HepG2 (cell line): ENCODE measurements around the gene PRDM11. TPM values are rescaled to one million over a fixed set of nuclear protein-coding genes. Genes with fewer than 3 reads are reported as not detected.

Experiments
- BHLHE40 ChIP-seq: IDR thresholded peaks from 2 replicates; pipeline ENCODE4 v1.6.1; 2011; ENCODE audit warnings: low read length, improper control_type of control experiment
- CAMTA2 ChIP-seq: sonication (generic); formaldehyde crosslinking; IDR thresholded peaks from 2 replicates; pipeline ENCODE4 v1.4.0; 2020; ENCODE audit warnings: mild to moderate bottlenecking, missing genetic modification reagents, borderline replicate concordance
- E2F2 ChIP-seq: sonication (generic); formaldehyde crosslinking; IDR thresholded peaks from 2 replicates; pipeline ENCODE4 v1.4.0; 2020; ENCODE audit warnings: missing genetic modification reagents, borderline replicate concordance
- GRHL1 ChIP-seq: sonication (generic); formaldehyde crosslinking; conservative IDR thresholded peaks from 2 replicates; pipeline ENCODE4 v1.8.0; 2022; ENCODE audit warnings: missing genetic modification reagents
- MLXIP ChIP-seq: sonication (generic); formaldehyde crosslinking; IDR thresholded peaks from 2 replicates; pipeline ENCODE4 v1.9.0; 2021; ENCODE audit warnings: missing genetic modification reagents, borderline replicate concordance
- SRF ChIP-seq: IDR thresholded peaks from 2 replicates; pipeline ENCODE4 v1.6.1; 2011; ENCODE audit warnings: mild to moderate bottlenecking, low read depth, low read length, moderate library complexity
- ZBTB10 ChIP-seq: sonication (generic); formaldehyde crosslinking; IDR thresholded peaks from 2 replicates; pipeline ENCODE4 v1.4.0; 2020; ENCODE audit warnings: missing genetic modification reagents, borderline replicate concordance
- ZMYM3 ChIP-seq: sonication (generic); formaldehyde crosslinking; IDR thresholded peaks from 2 replicates; pipeline ENCODE4 v1.5.1; 2020; ENCODE audit warnings: mild to moderate bottlenecking, missing genetic modification reagents
- ZNF274 ChIP-seq: sonication (generic); formaldehyde crosslinking; IDR thresholded peaks from 2 replicates; pipeline ENCODE4 v1.5.1; 2020; ENCODE audit warnings: mild to moderate bottlenecking, missing genetic modification reagents
- ZNF33A ChIP-seq: sonication (generic); formaldehyde crosslinking; IDR thresholded peaks from 2 replicates; pipeline ENCODE4 v1.5.1; 2020; ENCODE audit warnings: missing genetic modification reagents, mild to moderate bottlenecking, moderate library complexity, borderline replicate concordance
- ZNF367 ChIP-seq: sonication (generic); formaldehyde crosslinking; IDR thresholded peaks from 2 replicates; pipeline ENCODE4 v1.4.0; 2020; ENCODE audit warnings: missing genetic modification reagents, borderline replicate concordance
- ZNF772 ChIP-seq: sonication (generic); formaldehyde crosslinking; IDR thresholded peaks from 2 replicates; pipeline ENCODE4 v1.5.0; 2020; ENCODE audit warnings: mild to moderate bottlenecking, missing genetic modification reagents
- polyA plus RNA-seq, 8 experiments: library from polyadenylated mRNA; depleted of rRNA in 3 of 8; stranded (reverse) in 7 of 8; unstranded in 1 of 8; fragments of >200 nt; fragmentation: Illumina TruSeq in 4 of 8; extraction: Trizol in 4 of 8; gene quantifications; 2 replicates each; pipeline versions ENCODE4 v1.2.1 to v1.2.3, GENCODE V29; 2011 to 2016; ENCODE audit warnings: low read depth in 4 of 8, missing spikeins in 1 of 8, mixed read lengths in 1 of 8; ENCODE audit not compliant: insufficient read depth in 1 of 8
- total RNA-seq, 5 experiments: library from RNA; depleted of rRNA; stranded (reverse); fragments of >200 nt; fragmentation: Illumina TruSeq; extraction: Trizol; gene quantifications; 2 replicates each; pipeline ENCODE4 v1.2.3, GENCODE V29; 2016; ENCODE audit warnings: low read depth in 1 of 5

PRDM11 gene
- total and polyA plus RNA-seq, 2 of the 13 experiments (the other 11 are each of a cell fraction or from before 2014, with no cell fraction given) = 3.4 to 4.7 TPM

- TF ChIP-seq SRF = no peak
- TF ChIP-seq ZNF367 (CRISPR knock-in tag) = no peak
- TF ChIP-seq E2F2 (CRISPR knock-in tag) = no peak
- no peak for TF ChIP-seq ZNF33A (CRISPR knock-in tag)
- TF ChIP-seq CAMTA2 (CRISPR knock-in tag) = no peak
- peak; percentile 60 for TF ChIP-seq ZMYM3
- no peak for TF ChIP-seq GRHL1 (CRISPR knock-in tag)
- TF ChIP-seq ZBTB10 (CRISPR knock-in tag) = no peak
- TF ChIP-seq ZNF772 (CRISPR knock-in tag) = no peak
- peak; percentile 64; the same call in 1 of the 2 replicates for TF ChIP-seq ZNF274 (CRISPR knock-in tag)
- TF ChIP-seq MLXIP (CRISPR knock-in tag) = no peak
- TF ChIP-seq BHLHE40 = no peak
These were observed 914 bp upstream of the PRDM11 start (continued) for GRCh38 chr11:45145379-45146071.
